GM18907 (cell line): ENCODE measurements around the gene ERP29.
"Not testable (repeated sequence)": the region's sequence is repeated elsewhere in the genome, so short reads cannot be mapped to it uniquely, and the experiment has no call there.

Source experiments
- ATAC-seq: cut with Tn5 transposase; IDR thresholded peaks from one replicate; pipeline ENCODE4 v1.9.1; 2021; ENCODE audit warnings: mild to moderate bottlenecking, moderate library complexity; ENCODE audit not compliant: unreplicated experiment

Gene ERP29

DNA sequence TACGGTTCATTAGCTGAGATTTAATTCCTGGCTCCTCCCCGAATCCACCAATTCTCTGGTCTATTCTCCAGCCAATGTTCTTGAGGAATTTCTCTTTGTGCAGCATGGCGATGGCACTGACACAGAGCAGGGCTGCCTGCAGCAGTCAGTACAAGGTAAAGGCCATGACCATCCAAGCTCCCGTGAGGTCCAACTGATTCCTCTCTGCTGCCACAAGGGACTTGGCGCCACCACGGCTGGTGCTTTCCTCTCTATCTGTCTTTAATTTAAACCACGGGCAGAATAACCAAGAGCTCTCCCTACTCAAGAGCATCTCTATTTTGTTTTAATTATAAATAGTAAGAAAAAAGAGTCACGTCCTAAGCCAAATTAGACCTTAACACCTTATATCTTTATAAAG is 12.4 kb upstream of the ERP29 start:
- ATAC-seq = no peak

DNA sequence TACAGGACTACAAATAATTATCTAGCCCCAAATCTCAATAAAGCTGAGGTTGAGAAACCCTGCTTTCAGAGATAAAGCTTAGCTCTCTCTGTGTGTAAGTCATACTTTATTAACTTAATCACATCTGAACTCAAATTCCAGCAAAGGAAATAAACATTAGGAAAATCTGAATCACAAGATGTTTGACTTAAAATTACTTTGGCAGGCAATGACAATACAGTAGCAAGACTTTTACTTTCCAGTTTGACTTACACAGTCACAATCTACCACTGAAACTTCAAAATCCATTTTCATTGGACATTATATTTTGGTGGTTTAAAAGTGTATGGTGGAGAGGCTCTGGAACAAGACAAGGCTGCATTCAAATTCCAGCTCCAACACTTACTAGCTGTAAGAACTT is 11.7 kb upstream of the ERP29 start:
- ATAC-seq = no peak

DNA sequence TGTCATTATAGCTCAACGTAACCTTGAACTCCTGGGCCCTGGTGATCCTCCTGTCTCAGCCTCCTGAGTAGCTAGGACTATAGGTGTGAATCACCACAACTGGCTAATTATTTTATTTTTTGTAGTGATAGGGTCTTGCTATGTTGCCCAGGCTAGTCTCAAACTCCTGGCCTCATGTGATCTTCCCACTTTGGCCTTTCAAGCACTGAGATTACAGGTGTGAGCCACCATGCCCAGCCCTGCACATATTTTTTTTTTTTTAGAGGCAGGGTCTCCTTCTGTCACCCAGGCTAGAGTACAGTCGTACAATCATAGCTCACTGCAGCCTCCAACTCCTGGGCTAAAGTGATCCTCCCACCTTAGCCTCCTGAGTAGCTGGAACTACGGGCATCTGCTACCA is 9.2 kb upstream of the ERP29 start:
- ATAC-seq = no peak

DNA sequence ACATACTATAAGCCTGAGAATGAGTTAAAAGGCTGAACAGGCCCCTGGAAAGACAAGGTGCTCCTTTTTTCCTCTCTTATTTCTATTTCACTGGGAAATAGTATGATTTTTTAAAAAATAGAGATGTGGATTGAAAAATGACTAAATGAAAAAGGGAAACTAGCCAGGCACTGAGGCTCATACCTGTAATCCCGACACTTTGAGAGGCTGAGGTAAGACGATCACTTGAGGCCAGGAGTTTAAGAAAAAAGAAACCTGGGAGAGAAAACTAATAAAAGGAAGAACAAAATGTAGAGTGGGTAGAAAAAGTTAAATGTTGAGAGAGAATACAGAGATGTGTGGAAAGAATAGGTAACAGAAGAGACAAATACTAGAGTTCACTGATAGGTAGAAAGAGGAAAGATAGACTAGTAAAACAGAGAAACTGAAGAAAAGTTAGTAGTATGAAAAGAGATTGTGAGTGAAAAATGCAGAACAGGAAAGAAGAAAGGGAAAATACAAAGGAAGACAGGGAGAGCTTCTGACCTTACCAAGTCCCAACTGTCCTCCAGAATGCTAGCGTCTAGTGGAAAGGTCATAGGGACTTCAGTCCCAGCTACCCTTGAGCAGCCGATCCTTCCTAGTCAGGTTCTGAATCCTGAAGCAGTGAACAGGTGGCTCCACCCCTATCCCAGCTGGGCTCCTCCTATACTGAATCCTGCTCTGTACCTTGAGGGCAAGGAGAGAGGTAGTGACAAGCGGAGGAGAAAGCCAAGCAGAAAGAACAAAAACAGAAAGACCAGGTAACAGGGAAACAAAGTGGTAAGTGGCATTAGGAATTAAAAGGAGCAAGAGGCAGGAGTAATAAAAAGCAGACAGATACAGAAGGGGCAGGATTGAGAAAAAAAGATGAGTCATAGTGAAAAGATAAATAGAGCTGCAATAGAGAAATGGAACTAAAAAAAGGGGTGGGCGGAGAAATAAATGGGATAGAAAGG is 7.5 kb upstream of the ERP29 start:
- no peak for ATAC-seq

DNA sequence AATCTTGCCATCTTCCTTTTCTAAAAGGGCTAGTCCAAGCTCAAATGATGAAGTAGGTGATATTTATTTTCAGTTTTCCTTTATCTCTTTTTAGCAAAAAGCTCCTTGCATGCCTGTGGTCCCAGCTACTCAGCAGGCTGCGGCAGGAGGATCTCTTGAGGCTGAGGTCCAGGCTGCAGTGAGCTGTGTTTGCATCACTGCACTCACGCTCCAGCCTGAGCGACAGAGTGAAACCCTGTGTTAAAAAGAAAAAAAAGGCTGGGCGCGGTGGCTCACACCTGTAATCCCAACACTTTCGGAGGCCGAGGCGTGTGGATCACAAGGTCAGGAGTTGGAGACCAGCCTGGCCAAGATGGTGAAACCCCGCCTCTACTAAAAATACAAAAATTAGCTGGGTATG is 5.3 kb upstream of the ERP29 start:
- no peak for ATAC-seq

DNA sequence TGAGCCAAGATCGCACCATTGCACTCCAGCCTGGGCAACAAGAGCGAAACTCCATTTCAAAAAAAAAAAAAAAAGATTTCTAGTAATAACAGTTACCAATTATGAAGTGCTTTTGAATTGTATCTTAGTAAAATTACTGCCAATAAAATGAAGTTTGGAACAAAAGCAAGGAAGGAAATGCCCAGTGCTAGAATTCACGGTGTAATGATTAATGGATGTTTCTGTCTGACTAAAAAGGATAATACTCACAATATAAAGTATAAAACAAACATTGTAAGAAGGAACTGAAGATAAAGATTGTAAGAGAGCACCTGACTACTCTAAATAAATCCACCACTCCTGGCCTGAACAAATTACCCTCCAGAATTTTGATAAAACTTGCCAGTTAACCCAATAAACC is 4.3 kb upstream of the ERP29 start:
- ATAC-seq = no peak

DNA sequence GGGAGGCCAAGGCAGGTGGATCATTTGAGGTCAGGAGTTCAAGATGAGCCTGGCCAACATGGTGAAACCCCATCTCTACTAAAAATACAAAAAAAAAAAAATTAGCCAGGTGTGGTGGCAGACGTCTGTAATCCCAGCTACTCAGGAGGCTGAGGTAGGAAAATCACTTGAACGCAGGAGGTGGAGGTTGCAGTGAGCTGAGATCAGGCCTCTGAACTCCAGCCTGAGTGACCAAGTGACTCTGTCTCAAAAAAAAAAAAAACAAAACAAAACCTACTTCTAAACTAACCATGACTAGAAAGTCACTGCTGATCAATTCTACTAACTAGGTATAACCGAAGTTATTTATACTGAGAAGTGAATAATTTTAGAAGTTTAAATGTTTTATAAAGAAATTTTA is 3.6 kb upstream of the ERP29 start:
- ATAC-seq = not testable (repeated sequence)

DNA sequence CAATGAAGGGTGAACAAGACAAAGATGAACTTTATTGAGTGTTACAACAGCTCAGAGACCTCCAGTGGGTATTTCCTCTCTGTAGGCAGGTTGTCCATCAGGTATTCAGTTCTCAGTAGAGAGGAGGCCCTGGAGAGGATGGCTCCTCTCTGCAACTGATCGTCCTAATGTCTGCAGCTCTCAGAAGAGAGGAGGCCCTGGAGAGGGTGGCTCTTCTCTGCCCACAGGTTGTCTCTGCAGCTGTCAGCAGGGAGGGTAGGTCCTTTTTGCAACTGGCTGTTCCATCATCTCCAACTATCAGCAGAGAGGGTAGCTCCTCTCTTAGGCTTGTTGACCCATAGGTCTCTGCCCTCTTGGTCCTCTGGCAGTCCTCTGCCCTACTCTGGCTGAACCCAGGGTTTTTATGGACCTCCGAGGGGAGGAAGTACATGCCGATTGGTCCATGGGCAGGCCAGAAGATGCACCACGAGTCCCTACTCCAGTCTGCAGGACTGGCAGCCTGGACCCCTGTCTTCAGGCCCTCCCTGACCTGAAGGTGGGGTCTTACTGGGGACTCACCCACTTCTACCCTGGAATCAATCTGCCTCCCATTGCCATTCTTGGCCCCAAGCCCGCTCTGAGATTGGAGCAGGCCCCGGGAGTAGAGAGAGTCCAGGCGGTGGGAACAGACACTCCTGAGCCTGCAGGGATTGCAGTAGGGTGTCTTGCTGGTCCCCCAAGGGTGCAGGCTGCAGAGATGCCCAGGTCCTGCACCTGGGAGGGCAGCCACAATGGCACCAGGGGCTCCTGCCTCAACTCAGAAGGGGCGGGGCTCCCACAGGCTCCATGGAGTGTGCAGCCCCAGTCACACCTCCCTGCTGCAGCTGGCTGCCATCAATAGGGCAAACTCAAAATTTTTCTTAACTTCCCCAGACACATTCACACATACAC is 2.5 kb upstream of the ERP29 start:
- no peak for ATAC-seq

DNA sequence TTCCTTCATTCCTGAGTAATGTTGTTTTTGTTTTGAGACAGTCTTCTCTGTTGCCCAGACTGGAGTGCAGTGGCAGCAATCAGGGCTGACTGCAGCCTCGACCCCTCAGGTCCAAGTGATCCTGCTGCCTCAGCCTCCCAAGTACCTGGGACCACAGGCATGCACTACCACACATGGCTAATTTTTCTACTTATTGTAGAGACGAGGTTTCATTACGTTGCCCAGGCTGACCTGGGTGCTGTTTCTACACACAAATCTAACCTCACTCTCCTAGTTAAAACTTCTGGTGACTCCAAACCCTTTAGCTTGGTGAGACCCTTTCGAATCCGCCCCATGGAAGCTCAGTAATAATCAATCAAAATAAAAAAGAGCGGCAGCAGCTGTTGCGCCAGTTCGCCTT is 1.5 kb upstream of the ERP29 start:
- ATAC-seq = no peak

DNA sequence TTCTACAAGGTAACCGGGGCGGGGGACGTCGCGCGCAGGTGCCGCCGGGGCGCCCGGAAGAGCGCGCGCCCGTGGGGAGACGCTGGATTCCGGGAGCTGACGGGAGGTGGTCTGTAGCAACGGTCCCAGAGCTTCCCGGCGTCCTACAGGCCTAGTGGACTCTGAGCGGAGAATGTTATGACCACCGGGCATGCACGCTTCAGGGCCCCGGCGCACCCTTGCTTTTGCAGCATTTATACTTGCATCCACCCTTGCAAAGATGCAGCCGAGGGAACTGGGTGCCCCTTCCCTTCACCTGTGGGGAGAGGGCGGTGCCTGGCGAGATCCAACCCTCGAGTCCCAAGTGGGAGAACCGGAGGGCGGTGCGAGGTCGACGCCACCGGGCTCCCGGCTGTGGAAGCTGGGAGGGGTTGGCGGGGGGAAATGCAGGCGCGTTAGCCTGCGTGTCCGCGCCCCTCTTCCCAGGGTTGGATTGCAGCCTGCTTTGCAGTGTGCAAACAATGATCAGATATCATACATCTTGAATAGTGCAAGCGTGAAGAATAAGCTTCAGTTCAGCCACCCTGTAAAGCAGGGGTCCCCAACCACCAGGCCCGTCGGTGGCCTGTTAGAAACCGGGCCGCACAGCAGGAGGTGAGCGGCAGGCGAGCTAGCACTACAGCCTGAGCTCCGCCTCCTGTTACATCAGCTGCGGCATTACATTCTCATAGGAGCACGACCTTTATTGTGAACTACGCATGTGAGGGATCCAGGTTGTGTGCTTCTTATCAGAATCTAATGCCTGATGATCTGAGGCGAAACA is 576 bp downstream of the ERP29 start:
- peak; percentile 28 for ATAC-seq

DNA sequence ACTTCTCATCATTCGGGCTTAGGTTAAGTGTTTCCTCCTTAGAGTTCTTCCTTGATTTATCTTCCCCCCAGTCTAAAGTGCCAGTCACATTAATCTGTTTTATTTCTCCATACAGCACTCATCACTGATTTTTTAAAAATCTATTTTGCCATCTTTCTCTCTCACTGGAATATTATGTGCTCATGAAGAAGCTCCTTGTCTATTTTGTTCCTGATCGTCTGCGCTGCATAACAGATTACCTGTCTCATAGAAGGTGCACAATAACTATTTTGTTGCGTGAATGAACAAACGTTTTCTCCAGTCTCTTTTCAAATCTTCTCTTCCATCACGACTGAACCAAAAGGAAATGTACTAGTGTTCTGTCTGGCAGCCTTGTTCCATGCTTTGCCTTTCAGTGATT is 2.7 kb downstream of the ERP29 start:
- no peak for ATAC-seq

DNA sequence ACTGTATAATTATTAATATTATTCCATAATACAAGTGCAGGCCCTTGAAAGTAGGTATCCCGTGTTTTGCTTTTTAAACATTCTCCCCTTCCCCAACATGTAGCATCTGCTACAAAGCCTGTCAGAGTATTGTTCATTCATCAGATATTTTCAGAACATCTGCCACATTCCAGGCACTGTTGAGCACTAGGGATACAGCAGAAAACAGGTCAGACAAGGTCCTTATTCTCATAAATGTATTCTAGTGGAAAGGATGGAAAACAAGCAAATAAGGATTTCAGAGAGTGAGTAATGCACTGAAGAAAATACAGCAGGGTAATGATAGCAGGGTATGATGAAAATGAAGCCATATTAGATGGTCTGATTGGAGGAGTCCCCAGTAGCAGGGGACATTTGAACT is 3.8 kb downstream of the ERP29 start:
- ATAC-seq = no peak

DNA sequence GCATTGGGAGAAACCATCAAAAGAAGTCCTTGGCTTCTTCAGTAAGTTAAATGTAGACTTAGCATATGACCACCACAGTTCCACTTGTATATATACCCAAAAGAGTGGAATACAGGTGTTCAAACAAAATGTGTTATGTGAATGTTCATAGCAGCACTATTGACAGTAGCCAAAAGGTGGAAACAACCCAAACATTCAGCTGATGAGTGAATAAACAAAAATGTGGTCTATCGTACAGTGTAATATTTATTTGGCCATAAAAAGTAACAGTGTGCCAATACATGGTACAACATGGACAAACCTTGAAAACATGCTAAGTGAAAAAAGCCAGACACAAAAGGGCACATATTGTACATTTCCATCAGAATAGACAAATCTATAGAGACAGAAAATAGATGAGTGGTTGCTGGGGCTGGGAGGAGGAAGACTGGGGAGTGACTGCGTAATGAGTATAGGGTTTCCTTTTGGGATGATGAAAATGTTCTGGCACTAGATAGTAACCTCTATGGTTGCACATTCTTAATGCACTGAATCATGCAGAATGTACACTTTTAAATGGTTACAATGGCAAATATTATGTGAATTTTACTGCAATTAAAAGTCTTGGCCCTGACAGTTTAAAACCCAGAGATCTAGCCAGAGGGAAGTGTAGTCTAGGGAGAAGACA is 5.5 kb downstream of the ERP29 start:
- no peak for ATAC-seq

DNA sequence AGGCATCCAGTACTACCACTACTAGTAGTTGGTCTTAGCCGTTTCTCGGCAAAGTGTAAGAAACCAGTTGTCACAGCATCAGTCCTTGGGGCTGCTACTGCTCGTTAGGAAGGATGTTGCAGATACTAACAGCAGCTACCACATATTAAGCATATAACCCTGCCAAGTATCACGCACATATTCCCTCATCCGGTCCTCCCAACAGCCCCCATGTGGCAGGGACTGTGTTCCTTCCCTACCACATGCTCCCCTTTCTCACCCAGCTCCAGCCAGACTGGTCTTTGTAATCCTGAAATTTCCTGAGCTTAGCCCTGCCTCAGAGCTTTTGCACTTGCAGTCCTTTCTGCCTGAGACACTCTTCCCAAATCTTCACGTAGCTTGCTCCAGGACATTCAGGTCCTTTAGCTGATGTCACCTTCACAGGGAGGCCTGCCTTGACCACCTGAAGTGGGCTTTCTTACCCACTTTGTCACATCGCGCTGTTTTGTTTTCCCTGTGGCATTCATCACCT is 7.8 kb downstream of the ERP29 start:
- ATAC-seq = no peak

DNA sequence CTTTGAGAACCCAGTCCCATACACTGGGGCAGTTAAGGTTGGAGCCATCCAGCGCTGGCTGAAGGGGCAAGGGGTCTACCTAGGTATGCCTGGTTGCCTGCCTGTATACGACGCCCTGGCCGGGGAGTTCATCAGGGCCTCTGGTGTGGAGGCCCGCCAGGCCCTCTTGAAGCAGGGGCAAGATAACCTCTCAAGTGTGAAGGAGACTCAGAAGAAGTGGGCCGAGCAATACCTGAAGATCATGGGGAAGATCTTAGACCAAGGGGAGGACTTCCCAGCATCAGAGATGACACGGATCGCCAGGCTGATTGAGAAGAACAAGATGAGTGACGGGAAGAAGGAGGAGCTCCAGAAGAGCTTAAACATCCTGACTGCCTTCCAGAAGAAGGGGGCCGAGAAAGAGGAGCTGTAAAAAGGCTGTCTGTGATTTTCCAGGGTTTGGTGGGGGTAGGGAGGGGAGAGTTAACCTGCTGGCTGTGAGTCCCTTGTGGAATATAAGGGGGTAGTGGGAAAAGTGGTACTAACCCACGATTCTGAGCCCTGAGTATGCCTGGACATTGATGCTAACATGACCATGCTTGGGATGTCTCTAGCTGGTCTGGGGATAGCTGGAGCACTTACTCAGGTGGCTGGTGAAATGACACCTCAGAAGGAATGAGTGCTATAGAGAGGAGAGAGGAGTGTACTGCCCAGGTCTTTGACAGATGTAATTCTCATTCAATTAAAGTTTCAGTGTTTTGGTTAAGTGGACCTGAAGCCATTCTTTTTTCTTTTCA is 9.2 kb downstream of the ERP29 start:
- ATAC-seq = no peak

DNA sequence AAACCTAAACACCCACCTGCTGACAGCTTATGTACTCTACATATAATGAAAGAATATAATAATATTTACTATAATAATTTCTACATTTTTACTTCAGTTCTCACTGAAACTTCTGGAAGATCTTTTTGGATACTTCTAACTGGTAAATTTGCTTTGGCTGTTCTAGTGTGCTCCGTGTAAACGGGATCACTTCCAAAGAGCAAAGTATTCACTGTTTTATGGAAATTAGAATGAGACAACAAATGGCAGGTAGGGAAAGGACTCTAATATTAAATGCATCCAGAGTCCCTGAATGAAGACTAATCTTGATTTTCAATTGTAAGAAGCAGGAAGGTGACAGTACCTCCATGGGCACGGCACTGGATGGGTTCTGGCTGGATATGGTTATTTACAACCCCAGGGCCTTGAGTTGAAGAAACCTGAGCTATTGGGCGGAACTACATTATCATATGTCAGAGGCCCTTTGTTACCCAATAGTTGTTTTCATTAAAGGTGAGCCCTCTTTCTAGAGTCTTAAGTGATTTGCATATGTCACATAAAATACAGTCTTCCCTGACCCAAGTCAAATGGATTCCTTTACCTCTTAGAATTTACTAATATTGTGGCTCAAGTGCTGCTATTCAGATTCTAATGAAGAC is 10.7 kb downstream of the ERP29 start:
- no peak for ATAC-seq

DNA sequence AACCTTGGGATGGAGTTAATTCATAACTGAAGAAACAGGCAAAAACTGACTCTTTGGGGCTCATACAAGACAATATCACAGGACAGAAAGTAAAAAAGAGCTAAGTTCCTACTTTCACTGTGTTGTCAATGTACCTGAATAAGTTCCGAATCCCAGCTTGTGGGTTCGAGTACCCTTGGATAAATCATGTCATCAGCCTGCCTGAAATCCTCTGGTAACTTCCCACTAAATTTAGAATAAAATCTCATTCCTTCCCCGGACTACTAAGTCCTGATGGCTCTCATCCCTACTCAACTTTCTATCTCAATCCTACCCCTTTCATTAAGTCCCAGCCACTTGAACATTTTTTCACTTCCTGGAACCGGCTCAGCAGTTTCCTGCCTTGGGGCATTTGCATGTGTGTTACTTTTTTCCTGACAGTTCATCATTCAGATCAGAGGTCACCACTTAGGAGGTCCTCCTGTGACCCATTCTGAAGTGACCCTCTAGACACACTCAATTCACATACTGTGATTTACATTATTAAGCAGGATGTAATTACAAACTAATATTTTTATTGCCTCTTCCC is 12.7 kb downstream of the ERP29 start:
- no peak for ATAC-seq

DNA sequence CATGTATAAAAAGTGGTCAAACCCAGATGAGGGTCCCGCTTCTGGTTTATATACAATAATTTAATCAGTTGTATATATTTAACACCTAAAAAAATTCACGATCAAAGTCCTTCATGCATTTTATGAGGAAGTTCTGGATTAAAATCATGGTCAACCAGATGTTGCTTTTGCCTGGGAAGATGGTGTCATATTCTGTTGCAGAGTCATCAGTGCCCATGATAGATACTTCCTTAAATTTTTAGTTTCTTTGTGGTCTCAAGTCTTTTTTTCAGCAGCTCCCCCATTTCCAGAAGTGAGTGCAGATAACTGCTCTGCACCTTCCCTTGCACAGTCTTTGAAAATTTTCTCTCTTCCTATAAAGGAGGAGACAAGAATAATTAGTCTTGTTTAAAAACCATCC is 16.1 kb downstream of the ERP29 start:
- ATAC-seq = no peak

DNA sequence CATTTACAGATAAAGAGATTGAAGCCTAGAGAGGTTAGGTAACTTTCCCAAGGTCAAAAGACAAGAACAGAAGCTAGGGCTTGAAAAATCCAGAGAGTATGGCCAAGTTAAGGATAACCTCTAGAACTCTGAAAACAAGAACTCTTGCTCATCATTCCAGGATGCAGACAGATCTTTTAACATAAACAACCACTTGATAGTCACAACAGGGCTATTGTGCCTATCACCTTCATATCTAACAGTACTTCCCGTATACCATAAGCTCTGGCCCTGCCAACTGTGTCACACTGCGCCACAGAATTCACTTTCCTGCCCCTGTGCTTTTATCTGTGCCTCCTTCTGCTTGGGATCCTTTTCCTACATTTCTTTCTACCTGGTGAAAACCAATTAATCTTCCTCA is 18.2 kb downstream of the ERP29 start:
- no peak for ATAC-seq
